ENCODE measurements around the gene USP6.
"Not testable (repeated sequence)": the region's sequence is repeated elsewhere in the genome, so short reads cannot be mapped to it uniquely, and the experiment has no call there.

USP6 gene

GRCh38 chr17:5122586-5123342 lies 6.9 kb downstream of the USP6 start:
- no peak for DNase-seq

- no peak for DNase-seq
Observed at GRCh38 chr17:5123343-5124124, 7.7 kb downstream of the USP6 start.

- DNase-seq, result not testable (repeated sequence)
Observed at GRCh38 chr17:5124125-5124760, 8.4 kb downstream of the USP6 start.

GRCh38 chr17:5124896-5125295 lies 9.1 kb downstream of the USP6 start:
- not testable (repeated sequence) for DNase-seq

GRCh38 chr17:5126719-5127488 lies 11.1 kb downstream of the USP6 start:
- DNase-seq, result no peak

- no peak for DNase-seq
Observed at GRCh38 chr17:5127910-5128309, 12.1 kb downstream of the USP6 start.

GRCh38 chr17:5128387-5128786 lies 12.6 kb downstream of the USP6 start:
- not testable (repeated sequence) for DNase-seq

GRCh38 chr17:5128905-5129535 lies 13.2 kb downstream of the USP6 start:
- no peak for DNase-seq

GRCh38 chr17:5129770-5130169 lies 13.9 kb downstream of the USP6 start:
- DNase-seq, result not testable (repeated sequence)

GRCh38 chr17:5130261-5130660 lies 14.4 kb downstream of the USP6 start:
- not testable (repeated sequence) for DNase-seq

GRCh38 chr17:5130687-5131086 lies 14.9 kb downstream of the USP6 start:
- not testable (repeated sequence) for DNase-seq

- DNase-seq, result no peak
Observed at GRCh38 chr17:5131146-5131715, 15.4 kb downstream of the USP6 start.

GRCh38 chr17:5131799-5132502 lies 16.1 kb downstream of the USP6 start:
- not testable (repeated sequence) for DNase-seq

- not testable (repeated sequence) for DNase-seq
Observed at GRCh38 chr17:5132503-5133225, 16.8 kb downstream of the USP6 start.

- DNase-seq, result no peak
Observed at GRCh38 chr17:5133311-5133710, 17.5 kb downstream of the USP6 start.

- not testable (repeated sequence) for DNase-seq
Observed at GRCh38 chr17:5133961-5134360, 18.1 kb downstream of the USP6 start.

- not testable (repeated sequence) for DNase-seq
Observed at GRCh38 chr17:5134571-5134970, 18.7 kb downstream of the USP6 start.

GRCh38 chr17:5135131-5135712 lies 19.4 kb downstream of the USP6 start:
- not testable (repeated sequence) for DNase-seq

- DNase-seq, result no peak
Observed at GRCh38 chr17:5135726-5136579, 20.1 kb downstream of the USP6 start.
